Measurements from ENCODE around the gene AIFM1.
A peak's percentile ranks its signal among the peaks of the same experiment; 100 is the strongest.

The AIFM1 gene

DNA sequence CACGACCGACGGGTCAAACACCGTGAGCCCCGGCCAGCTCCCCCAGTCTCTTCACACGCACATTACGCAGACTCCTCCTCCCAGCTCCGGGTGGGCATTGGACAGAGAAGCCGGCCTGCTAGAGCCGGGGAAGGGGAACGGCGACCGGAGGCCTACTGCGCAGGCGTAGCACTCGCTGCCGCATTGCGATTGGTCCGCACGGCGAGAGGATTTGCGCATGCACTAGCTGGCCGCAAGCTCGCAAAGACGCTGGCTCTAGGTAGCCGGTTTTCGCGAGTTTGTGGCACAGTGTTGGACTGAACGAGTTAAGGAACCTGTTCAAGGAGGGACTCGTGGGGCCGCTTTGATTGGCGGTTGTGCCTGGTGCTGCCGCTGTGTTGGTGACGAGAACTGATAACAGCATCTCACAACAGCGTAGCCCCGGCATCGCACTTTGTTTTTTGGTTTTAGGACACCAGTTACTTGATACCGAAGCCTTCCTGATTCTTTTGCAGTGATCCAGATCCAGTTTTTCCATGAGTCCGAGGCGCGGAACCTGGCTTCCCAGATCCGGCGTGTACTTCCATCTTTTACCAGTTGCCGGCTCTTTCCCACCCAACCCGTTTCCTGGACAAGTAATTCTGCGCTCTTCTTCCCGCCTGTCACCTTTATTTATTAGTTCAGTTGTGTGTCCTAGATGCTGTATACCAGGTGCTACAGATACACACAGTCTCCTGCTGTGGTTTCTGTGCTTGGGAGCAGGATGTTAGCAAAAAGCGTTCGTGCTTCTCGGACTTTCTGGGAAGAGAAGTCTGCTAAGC, at the start of gene AIFM1:
Gene AIFM1, minus strand, starts transcription at position 139 of the 800 bp plus-strand sequence. CDS start 185 bp downstream, outside the sequence.
- Histone ChIP-seq H3K9me3 (ENCODE audit: control insufficient read depth, low read depth, low read length) (peaks cover 6% of the 10 kb centered on the region), H3K27me3 (ENCODE audit: control insufficient read depth, insufficient read depth, low read length) (no peaks in the 10 kb centered on the region), H3K27ac (ENCODE audit: low read length) (no peak within 1 kb of the TSS), H3K9ac (ENCODE audit: low read length) (peak within 1 kb of the TSS; percentile 56), H3K36me3 (ENCODE audit: control insufficient read depth, low read depth, low read length) (no peaks in the 10 kb centered on the region), H3K4me1 (ENCODE audit: control insufficient read depth, low read depth, low read length) (peaks cover 9% of the 10 kb centered on the region), H3K4me3 (ENCODE audit: low read length) (peak within 1 kb of the TSS; percentile 85)

GRCh38 chrX:130213376-130213775, 47.7 kb upstream of the AIFM1 start:
- Histone ChIP-seq H3K27ac (ENCODE audit: low read length) (no peak overlapping the region), H3K36me3 (ENCODE audit: control insufficient read depth, low read depth, low read length) (peaks cover 67% of the 10 kb centered on the region), H3K4me1 (ENCODE audit: control insufficient read depth, low read depth, low read length) (no peaks in the 10 kb centered on the region), H3K27me3 (ENCODE audit: control insufficient read depth, insufficient read depth, low read length) (no peaks in the 10 kb centered on the region), H3K4me3 (ENCODE audit: low read length) (no peak overlapping the region), H3K9ac (ENCODE audit: low read length) (no peak overlapping the region), H3K9me3 (ENCODE audit: control insufficient read depth, low read depth, low read length) (peaks cover 8% of the 10 kb centered on the region)

- no peak overlapping the region for H3K9ac ChIP-seq (ENCODE audit: low read length)
- H3K4me1 ChIP-seq (ENCODE audit: control insufficient read depth, low read depth, low read length) = no peaks in the 10 kb centered on the region
- no peaks in the 10 kb centered on the region for H3K27me3 ChIP-seq (ENCODE audit: control insufficient read depth, insufficient read depth, low read length)
- H3K36me3 ChIP-seq (ENCODE audit: control insufficient read depth, low read depth, low read length) = peaks cover 62% of the 10 kb centered on the region
- peaks cover 11% of the 10 kb centered on the region for H3K9me3 ChIP-seq (ENCODE audit: control insufficient read depth, low read depth, low read length)
- H3K27ac ChIP-seq (ENCODE audit: low read length) = no peak overlapping the region
- no peak overlapping the region for H3K4me3 ChIP-seq (ENCODE audit: low read length)
Measured at GRCh38 chrX:130212371-130212770, 46.7 kb upstream of the AIFM1 start.

DNA sequence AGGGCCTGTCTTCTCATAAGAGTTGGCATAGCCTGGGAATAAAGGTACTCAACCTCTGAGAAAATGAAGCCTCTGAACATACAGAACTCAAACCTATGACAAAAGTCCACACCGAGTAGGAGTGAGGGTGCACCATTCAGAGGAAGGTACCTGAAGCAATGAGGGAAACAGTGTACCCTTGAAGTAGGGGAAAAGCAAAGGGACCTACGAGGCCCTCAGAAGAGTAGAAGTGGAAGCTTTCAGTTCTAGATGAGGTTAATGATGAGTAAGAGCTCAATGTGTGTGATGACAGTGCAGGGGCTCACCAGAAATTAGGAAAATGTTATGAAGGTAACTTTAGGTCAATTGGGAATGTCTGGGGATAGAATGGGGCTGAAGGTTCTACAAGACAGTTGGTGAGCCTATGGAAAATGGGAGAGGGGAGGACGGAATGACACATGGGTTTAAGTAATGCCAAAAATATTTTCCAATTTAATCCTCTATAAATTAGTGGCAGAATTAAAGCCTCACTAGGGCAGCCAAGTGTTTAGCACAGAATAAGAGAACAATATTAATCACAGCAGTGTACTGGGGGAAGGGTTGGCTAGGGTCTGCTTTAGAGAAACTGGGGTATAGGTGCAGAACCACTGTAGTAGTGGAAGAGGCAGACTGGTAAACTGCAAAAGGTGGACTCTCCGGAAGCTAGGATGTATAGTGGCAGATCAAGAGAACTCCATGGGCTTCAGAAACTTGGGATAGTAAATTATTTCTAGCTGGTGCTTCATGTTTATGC, 46.0 kb upstream of the AIFM1 start:
- H3K27ac ChIP-seq (ENCODE audit: low read length) = no peak overlapping the region
- H3K9me3 ChIP-seq (ENCODE audit: control insufficient read depth, low read depth, low read length) = peaks cover 16% of the 10 kb centered on the region

DNA sequence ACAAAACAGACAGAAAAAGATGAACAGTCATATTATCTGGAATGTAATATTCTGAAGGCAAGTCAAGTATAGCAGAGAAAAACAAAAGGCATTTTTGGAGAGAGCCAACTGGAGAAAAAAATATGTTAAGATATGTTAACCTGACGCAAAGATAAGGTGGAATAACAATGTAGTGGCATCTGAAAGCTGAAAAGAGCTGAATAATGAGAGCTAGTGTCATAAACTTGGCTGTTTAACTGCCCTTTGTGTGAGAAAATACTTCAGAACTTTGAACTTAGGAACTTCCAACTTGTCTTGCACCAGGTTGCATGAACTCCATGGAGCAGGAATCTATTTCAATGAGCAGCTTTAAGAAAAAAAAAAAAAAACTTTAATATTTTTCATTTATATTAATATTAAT, 39.0 kb upstream of the AIFM1 start:
- Histone ChIP-seq H3K36me3 (ENCODE audit: control insufficient read depth, low read depth, low read length) (peaks cover 20% of the 10 kb centered on the region), H3K4me1 (ENCODE audit: control insufficient read depth, low read depth, low read length) (no peaks in the 10 kb centered on the region)

More for the DNA sequence above, 46.0 kb upstream of the AIFM1 start:
- no peak overlapping the region for H3K9ac ChIP-seq (ENCODE audit: low read length)
- H3K4me1 ChIP-seq (ENCODE audit: control insufficient read depth, low read depth, low read length) = no peaks in the 10 kb centered on the region
- no peaks in the 10 kb centered on the region for H3K27me3 ChIP-seq (ENCODE audit: control insufficient read depth, insufficient read depth, low read length)
- H3K4me3 ChIP-seq (ENCODE audit: low read length) = no peak overlapping the region
- H3K36me3 ChIP-seq (ENCODE audit: control insufficient read depth, low read depth, low read length) = peaks cover 58% of the 10 kb centered on the region

GRCh38 chrX:130197464-130197863, 31.8 kb upstream of the AIFM1 start:
- no peak overlapping the region for H3K27ac ChIP-seq (ENCODE audit: low read length)
- H3K9me3 ChIP-seq (ENCODE audit: control insufficient read depth, low read depth, low read length) = peaks cover 6% of the 10 kb centered on the region
- no peak overlapping the region for H3K9ac ChIP-seq (ENCODE audit: low read length)
- no peaks in the 10 kb centered on the region for H3K4me1 ChIP-seq (ENCODE audit: control insufficient read depth, low read depth, low read length)
- no peak overlapping the region for H3K4me3 ChIP-seq (ENCODE audit: low read length)
- no peaks in the 10 kb centered on the region for H3K27me3 ChIP-seq (ENCODE audit: control insufficient read depth, insufficient read depth, low read length)
- no peaks in the 10 kb centered on the region for H3K36me3 ChIP-seq (ENCODE audit: control insufficient read depth, low read depth, low read length)

More for the DNA sequence above, 39.0 kb upstream of the AIFM1 start:
- H3K9me3 ChIP-seq (ENCODE audit: control insufficient read depth, low read depth, low read length) = peaks cover 10% of the 10 kb centered on the region
- no peak overlapping the region for H3K9ac ChIP-seq (ENCODE audit: low read length)
- no peaks in the 10 kb centered on the region for H3K27me3 ChIP-seq (ENCODE audit: control insufficient read depth, insufficient read depth, low read length)
- H3K4me3 ChIP-seq (ENCODE audit: low read length) = no peak overlapping the region
- H3K27ac ChIP-seq (ENCODE audit: low read length) = no peak overlapping the region

- no peak overlapping the region for H3K27ac ChIP-seq (ENCODE audit: low read length)
- H3K27me3 ChIP-seq (ENCODE audit: control insufficient read depth, insufficient read depth, low read length) = no peaks in the 10 kb centered on the region
- H3K9me3 ChIP-seq (ENCODE audit: control insufficient read depth, low read depth, low read length) = peaks cover 6% of the 10 kb centered on the region
- H3K4me3 ChIP-seq (ENCODE audit: low read length) = no peak overlapping the region
- no peak overlapping the region for H3K9ac ChIP-seq (ENCODE audit: low read length)
- H3K36me3 ChIP-seq (ENCODE audit: control insufficient read depth, low read depth, low read length) = no peaks in the 10 kb centered on the region
- H3K4me1 ChIP-seq (ENCODE audit: control insufficient read depth, low read depth, low read length) = no peaks in the 10 kb centered on the region
Measured at GRCh38 chrX:130196466-130196865, 30.8 kb upstream of the AIFM1 start.

GRCh38 chrX:130190801-130191200, 25.2 kb upstream of the AIFM1 start:
- Histone ChIP-seq H3K27ac (ENCODE audit: low read length) (no peak overlapping the region), H3K9ac (ENCODE audit: low read length) (no peak overlapping the region), H3K4me1 (ENCODE audit: control insufficient read depth, low read depth, low read length) (no peaks in the 10 kb centered on the region), H3K9me3 (ENCODE audit: control insufficient read depth, low read depth, low read length) (peaks cover 6% of the 10 kb centered on the region), H3K27me3 (ENCODE audit: control insufficient read depth, insufficient read depth, low read length) (no peaks in the 10 kb centered on the region), H3K4me3 (ENCODE audit: low read length) (no peak overlapping the region), H3K36me3 (ENCODE audit: control insufficient read depth, low read depth, low read length) (no peaks in the 10 kb centered on the region)

- Histone ChIP-seq H3K9ac (ENCODE audit: low read length) (no peak overlapping the region), H3K4me1 (ENCODE audit: control insufficient read depth, low read depth, low read length) (no peaks in the 10 kb centered on the region), H3K9me3 (ENCODE audit: control insufficient read depth, low read depth, low read length) (peaks cover 3% of the 10 kb centered on the region), H3K4me3 (ENCODE audit: low read length) (no peak overlapping the region), H3K36me3 (ENCODE audit: control insufficient read depth, low read depth, low read length) (no peaks in the 10 kb centered on the region), H3K27ac (ENCODE audit: low read length) (no peak overlapping the region), H3K27me3 (ENCODE audit: control insufficient read depth, insufficient read depth, low read length) (no peaks in the 10 kb centered on the region)
Measured at GRCh38 chrX:130186651-130187050, 21.0 kb upstream of the AIFM1 start.

GRCh38 chrX:130184857-130185256, 19.2 kb upstream of the AIFM1 start:
- Histone ChIP-seq H3K4me1 (ENCODE audit: control insufficient read depth, low read depth, low read length) (no peaks in the 10 kb centered on the region), H3K4me3 (ENCODE audit: low read length) (no peak overlapping the region), H3K27me3 (ENCODE audit: control insufficient read depth, insufficient read depth, low read length) (no peaks in the 10 kb centered on the region)

GRCh38 chrX:130184168-130184567, 18.5 kb upstream of the AIFM1 start:
- H3K9me3 ChIP-seq (ENCODE audit: control insufficient read depth, low read depth, low read length) = peaks cover 3% of the 10 kb centered on the region
- no peaks in the 10 kb centered on the region for H3K27me3 ChIP-seq (ENCODE audit: control insufficient read depth, insufficient read depth, low read length)
- no peak overlapping the region for H3K4me3 ChIP-seq (ENCODE audit: low read length)
- H3K36me3 ChIP-seq (ENCODE audit: control insufficient read depth, low read depth, low read length) = no peaks in the 10 kb centered on the region
- no peak overlapping the region for H3K9ac ChIP-seq (ENCODE audit: low read length)
- H3K27ac ChIP-seq (ENCODE audit: low read length) = no peak overlapping the region
- no peaks in the 10 kb centered on the region for H3K4me1 ChIP-seq (ENCODE audit: control insufficient read depth, low read depth, low read length)

More at GRCh38 chrX:130184857-130185256, 19.2 kb upstream of the AIFM1 start:
- no peak overlapping the region for H3K9ac ChIP-seq (ENCODE audit: low read length)
- H3K27ac ChIP-seq (ENCODE audit: low read length) = no peak overlapping the region
- peaks cover 3% of the 10 kb centered on the region for H3K9me3 ChIP-seq (ENCODE audit: control insufficient read depth, low read depth, low read length)
- H3K36me3 ChIP-seq (ENCODE audit: control insufficient read depth, low read depth, low read length) = no peaks in the 10 kb centered on the region

Measured in iPS-18a (cell line).